ENCODE measurements around the gene KCNRG.
"Not testable (repeated sequence)": the region's sequence is repeated elsewhere in the genome, so short reads cannot be mapped to it uniquely, and the experiment has no call there.

KCNRG gene

GRCh38 chr13:50012396-50013169 lies 2.7 kb upstream of the KCNRG start:
- no peak for DNase-seq

DNA sequence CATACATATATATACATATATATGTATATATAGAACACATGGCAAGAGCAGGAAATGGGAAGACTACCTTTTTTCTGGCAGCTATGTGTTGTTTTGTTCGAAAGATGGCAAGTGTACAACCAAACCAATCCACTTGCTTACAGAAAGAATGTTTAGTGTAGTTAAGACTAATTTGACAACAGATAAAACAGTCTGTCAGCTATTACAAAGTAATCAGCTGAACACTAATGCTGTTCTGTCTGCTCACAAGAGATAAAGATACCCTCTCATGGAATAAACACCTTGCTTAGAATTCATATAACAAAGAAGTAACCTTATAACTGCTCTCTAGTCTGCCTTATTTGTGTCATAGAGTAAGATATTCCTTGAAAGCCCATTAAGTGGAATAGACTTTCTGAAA lies 858 bp upstream of the KCNRG start:
- DNase-seq = no peak

GRCh38 chr13:50015750-50016149 lies 506 bp downstream of the KCNRG start:
- no peak for DNase-seq

- DNase-seq = no peak
These were observed 1.2 kb downstream of the KCNRG start for GRCh38 chr13:50016444-50016843.

DNA sequence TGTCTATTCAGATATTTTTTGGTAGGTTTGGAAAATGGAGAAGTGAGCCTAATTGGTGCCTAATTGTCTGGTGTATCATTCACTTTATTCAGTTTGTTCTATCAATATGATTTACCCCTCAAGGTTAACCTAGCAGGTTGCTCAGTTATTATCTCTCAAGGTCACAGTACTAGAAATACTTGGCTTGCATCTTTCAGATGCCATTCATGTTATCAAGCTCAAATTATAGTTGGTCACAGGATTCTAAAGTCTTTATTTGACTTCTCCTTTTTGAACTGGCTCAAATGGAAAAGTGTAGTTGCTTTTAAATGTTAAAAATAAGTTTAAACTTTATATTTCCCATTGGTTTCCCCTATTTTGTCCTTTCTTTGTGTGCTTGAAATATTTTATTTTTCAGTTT lies 2.6 kb downstream of the KCNRG start:
- no peak for DNase-seq

DNA sequence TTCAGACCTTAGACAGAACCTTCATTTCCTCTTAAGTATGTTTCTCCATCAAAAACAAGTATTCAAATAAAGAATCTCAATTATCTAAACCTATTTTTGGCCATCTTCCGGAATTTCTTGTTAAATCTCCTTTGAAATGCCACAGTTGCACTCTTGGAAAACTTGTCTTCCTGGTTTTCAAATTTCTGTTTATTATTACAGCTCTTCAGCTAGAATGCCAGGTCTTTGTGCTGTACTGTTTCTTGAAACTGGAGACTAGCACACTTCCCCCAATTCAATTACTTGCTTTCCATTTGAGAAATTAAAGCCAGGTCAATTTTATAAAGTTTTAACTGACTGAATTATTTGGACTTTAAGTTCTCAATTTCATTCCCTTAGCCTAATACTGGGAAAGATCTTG lies 10.2 kb downstream of the KCNRG start:
- no peak for DNase-seq

DNA sequence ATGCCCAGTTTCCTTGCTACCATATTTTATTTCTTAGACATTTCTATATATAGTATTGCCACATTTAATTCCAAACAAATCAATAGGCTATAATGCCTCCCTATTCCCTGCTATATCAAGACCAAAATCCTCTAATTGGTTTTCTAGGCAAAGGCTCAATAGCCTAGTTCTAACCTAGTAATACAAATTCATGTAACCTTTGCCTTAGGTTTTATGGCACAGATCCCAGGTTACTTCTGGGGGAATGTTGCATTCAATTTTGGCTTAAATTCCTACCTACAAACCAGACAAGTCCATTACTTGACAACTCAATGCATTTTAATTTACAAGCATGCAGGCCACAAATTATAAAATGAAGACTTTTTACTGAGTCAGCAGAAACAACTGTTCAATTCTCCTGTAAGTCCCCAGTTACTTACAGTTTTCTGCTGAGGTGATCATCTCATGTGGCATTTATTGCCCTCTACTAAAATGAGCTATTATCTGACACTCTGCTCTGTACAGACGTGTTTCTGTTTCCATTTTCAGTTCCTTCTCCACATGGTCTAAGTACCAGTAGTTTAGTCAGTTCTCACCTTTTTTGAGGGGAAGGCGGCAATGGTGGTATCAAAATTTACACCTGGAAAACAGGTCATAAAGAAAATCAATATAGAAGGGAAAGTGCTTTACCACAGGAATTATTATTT lies 11.7 kb downstream of the KCNRG start:
- no peak for DNase-seq

DNA sequence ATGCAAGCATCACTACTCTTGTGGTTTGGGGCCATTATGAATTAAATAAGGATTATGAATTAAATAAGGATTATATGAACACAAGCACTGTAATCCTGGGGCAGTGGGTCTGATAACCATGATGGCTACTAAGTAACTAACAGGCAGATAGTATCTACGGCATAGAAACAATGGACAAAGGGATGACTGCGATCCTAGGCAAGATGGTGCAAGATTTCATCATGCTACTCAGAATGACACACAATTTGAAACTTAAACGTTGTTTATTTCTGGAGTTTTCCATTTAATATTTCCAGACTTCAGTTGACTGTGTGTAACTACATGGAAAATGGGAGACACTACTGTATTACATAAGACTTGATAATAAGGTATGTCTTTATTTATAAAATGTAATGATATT lies 15.1 kb downstream of the KCNRG start:
- no peak for DNase-seq

GRCh38 chr13:50033725-50034124 lies 18.5 kb downstream of the KCNRG start:
- no peak for DNase-seq

DNA sequence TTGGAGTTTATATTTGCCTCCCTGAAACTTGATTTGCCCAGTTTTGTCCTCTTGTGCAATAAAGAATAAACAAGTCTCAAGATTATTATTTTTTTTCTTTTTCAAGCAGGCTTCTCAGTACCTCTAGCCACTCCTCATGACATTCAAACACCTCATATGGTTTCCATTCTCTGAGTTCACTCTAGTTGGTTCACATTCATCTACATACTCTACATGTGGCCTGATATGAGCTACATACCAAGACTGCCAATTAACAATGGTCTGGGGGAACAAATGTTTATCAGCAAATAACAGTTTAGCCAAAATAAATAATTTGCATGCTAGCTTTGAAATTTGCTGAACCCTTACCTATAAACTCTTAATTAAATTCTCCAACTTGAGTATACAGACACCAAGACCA lies 22.5 kb downstream of the KCNRG start:
- DNase-seq = no peak

DNA sequence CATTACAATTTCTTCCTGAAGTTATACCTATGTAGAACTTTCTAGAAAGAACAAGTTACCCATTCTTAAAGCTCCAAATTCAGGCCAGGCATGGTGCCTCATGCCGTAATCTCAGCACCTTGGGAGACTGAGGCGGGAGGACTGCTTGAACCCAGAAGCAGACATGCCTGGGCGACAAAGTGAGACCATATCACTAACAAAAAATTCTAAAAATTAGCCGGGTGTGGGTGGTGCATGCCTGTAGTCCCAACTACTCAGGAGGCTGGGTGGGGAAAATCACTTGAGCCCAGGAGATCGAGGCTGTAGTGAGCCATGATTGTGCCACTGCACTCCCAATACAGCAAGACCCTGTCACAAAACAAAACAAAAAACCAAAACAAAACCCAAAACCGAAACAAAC lies 23.0 kb downstream of the KCNRG start:
- no peak for DNase-seq

- no peak for DNase-seq
These were observed 37.2 kb downstream of the KCNRG start for GRCh38 chr13:50052478-50052877.

GRCh38 chr13:50053844-50054243 lies 38.6 kb downstream of the KCNRG start:
- DNase-seq = no peak

GRCh38 chr13:50055454-50055853 lies 40.2 kb downstream of the KCNRG start:
- DNase-seq = no peak

GRCh38 chr13:50060718-50061117 lies 45.5 kb downstream of the KCNRG start:
- no peak for DNase-seq

DNA sequence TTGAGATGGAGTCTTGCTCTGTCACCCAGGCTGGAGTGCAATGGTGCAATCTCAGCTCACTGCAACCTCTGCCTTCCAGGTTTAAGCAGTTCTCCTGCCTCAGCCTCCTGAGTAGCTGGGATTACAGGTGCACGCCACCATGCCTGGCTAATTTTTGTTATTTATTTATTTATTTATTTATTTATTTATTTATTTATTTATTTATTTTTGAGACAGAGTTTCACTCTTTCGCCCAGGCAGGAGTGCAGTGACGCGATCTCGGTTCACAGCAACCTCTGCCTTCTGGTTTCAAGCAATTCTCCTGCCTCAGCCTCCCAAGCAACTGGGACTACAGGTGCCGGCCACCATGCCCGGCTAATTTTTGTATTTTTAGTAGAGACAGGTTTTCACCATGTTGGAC lies 47.1 kb downstream of the KCNRG start:
- DNase-seq = not testable (repeated sequence)

DNA sequence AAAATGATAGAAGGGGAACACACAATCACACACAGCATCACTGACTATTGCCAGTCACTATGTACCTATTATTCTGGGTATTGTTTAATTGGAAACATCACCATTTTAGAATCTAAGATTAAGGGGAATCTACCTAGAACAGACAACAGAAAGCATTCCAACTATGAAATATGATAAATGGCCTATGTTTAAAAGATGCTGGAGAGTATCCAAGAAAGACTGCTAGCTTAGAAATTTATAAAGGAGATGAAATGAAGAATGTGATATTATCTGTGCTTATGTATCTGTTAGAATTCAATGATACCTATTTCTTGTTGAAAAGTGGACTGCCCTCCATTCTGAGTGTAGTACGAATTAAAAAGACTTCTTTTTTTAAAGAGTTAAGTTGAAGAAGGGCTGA lies 50.5 kb downstream of the KCNRG start:
- no peak for DNase-seq

- DNase-seq = no peak
These were observed 53.3 kb downstream of the KCNRG start for GRCh38 chr13:50068508-50068907.

DNA sequence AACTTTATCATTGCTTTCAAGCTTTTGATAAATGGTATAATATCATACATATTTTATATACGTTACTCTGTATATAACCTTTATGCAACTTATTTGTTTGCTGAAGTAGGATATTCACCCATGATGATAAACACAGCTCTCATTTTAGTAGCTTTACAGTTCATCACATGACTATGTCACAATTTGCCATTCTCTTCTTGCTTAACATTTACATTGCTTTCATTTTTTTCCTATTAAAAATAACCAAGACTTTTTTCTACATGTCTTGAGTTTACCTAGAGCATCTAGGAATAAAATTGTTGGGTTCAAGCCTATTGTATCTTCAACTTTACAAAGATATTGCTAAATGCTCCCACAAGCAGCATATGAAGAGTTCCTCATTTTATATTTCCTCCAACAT lies 54.0 kb downstream of the KCNRG start:
- no peak for DNase-seq

DNA sequence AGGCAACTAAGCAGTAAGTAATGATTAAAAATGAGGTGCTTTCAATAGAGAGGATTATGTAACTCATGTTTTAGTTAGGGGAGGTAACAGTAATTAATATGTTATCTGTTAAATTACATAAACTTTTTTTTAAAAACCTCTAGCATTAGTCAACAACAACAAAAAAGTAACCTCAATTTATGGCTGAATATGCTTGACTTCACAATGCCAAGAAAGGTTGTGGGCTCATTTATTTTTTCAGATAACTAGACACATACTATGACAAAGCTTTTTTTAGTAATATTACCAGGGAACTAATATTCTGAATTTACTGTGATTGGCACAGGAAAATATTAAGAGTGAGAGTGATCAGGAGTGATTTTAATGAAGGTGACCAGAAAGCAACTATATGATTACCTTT lies 54.9 kb downstream of the KCNRG start:
- DNase-seq = no peak

Data from NCI-H1436 treated with DMSO at 0.1 percent for 48 hours (cell line).